Calu3 (cell line): ENCODE measurements around the gene HAUS1. TPM values are rescaled to one million over a fixed set of nuclear protein-coding genes. Genes with fewer than 3 reads are reported as not detected.

ENCODE experiments used
- BruUV-seq: library from RNA; stranded (reverse); fragments of 400-500 nt; replicated peaks from 2 replicates; lab custom pipeline; 2021; lab: Mats Ljungman, UMichigan
- CTCF ChIA-PET: fragments of 300-600 bp; sonication (Branson Sonifier 250); formaldehyde crosslinking; loops from one replicate; lab custom pipeline; 2022; ENCODE audit warnings: antibody characterized with exemption; lab: Charles Lee
- DNase-seq: peaks from one replicate; pipeline ENCODE4 v3.0.0; 2022
- H3K27ac Mint-ChIP-seq: one replicate; pipeline ENCODE4 v1.8.0; 2022; ENCODE audit warnings: mixed read lengths; ENCODE audit not compliant: unreplicated experiment
- H3K27me3 Mint-ChIP-seq: one replicate; pipeline ENCODE4 v1.8.0; 2022; ENCODE audit warnings: mixed read lengths; ENCODE audit not compliant: unreplicated experiment
- H3K36me3 Mint-ChIP-seq: one replicate; pipeline ENCODE4 v1.8.0; 2022; ENCODE audit warnings: mild to moderate bottlenecking, moderate library complexity, mixed read lengths; ENCODE audit not compliant: insufficient read depth, unreplicated experiment
- H3K4me1 Mint-ChIP-seq: one replicate; pipeline ENCODE4 v1.8.0; 2022; ENCODE audit warnings: mild to moderate bottlenecking, low read depth, mixed read lengths; ENCODE audit not compliant: unreplicated experiment
- H3K4me3 Mint-ChIP-seq: one replicate; pipeline ENCODE4 v1.8.0; 2022; ENCODE audit warnings: mild to moderate bottlenecking, low read depth, moderate library complexity, mixed read lengths; ENCODE audit not compliant: unreplicated experiment
- H3K9me3 Mint-ChIP-seq: one replicate; pipeline ENCODE4 v1.8.0; 2022; ENCODE audit warnings: low read depth, mixed read lengths; ENCODE audit not compliant: unreplicated experiment
- CTCF ChIP-seq: fragments of 200-600 bp; IDR thresholded peaks from one replicate; pipeline ENCODE4 v1.8.0; 2022; ENCODE audit warnings: antibody characterized with exemption; ENCODE audit not compliant: unreplicated experiment
- intact Hi-C: fragments of 100-400 bp; cut with micrococcal nuclease; formaldehyde crosslinking; loops from one replicate; pipeline ENCODE4 v1.10.0; 2022; ENCODE audit not compliant: unreplicated experiment
- total RNA-seq: library from RNA; stranded (reverse); gene quantifications from 2 replicates; pipeline ENCODE4 v1.2.3, GENCODE V29; 2022

HAUS1 gene
- total RNA-seq, 1 experiment from 2014 or later: 35.7 TPM

- no peak overlapping the region for H3K27ac Mint-ChIP-seq
- H3K27me3 Mint-ChIP-seq: no peaks in the 10 kb centered on the region
- H3K36me3 Mint-ChIP-seq: peaks cover 18% of the 10 kb centered on the region
- no peaks in the 10 kb centered on the region for H3K9me3 Mint-ChIP-seq
- H3K4me1 Mint-ChIP-seq: peaks cover 18% of the 10 kb centered on the region
- CTCF ChIA-PET: interaction anchor here (0.5 to 0.6 kb wide), 2 partner anchors 94 to 1937 kb away, joined by 3 to 4 read pairs; no protein-coding TSS in a partner anchor
- TF ChIP-seq CTCF: no peak
- H3K4me3 Mint-ChIP-seq: no peak overlapping the region
- BruUV-seq: no TSS peak
- DNase-seq: no peak
- intact Hi-C loops: no loop called here
Measured at GRCh38 chr18:46068763-46069162, 35.4 kb upstream of the HAUS1 start.

GRCh38 chr18:46069524-46069923 is 34.7 kb upstream of the HAUS1 start:
- CTCF ChIA-PET: interaction anchor here (0.5 to 0.6 kb wide), 2 partner anchors 94 to 1937 kb away, joined by 3 to 4 read pairs; no protein-coding TSS in a partner anchor
- H3K4me1 Mint-ChIP-seq: peaks cover 24% of the 10 kb centered on the region
- no TSS peak for BruUV-seq
- DNase-seq: no peak
- H3K9me3 Mint-ChIP-seq: no peaks in the 10 kb centered on the region
- H3K27me3 Mint-ChIP-seq: no peaks in the 10 kb centered on the region
- peaks cover 18% of the 10 kb centered on the region for H3K36me3 Mint-ChIP-seq
- no peak overlapping the region for H3K27ac Mint-ChIP-seq
- intact Hi-C loops: no loop called here
- no peak for TF ChIP-seq CTCF
- no peak overlapping the region for H3K4me3 Mint-ChIP-seq

GRCh38 chr18:46070232-46070631 is 34.0 kb upstream of the HAUS1 start:
- no peak for DNase-seq
- H3K27me3 Mint-ChIP-seq: no peaks in the 10 kb centered on the region
- intact Hi-C loops: loop anchor here (5.0 kb wide), 3 partner anchors 78 to 403 kb away; no protein-coding TSS in a partner anchor
- H3K4me3 Mint-ChIP-seq: no peak overlapping the region
- H3K9me3 Mint-ChIP-seq: no peaks in the 10 kb centered on the region
- H3K4me1 Mint-ChIP-seq: peaks cover 24% of the 10 kb centered on the region
- peaks cover 18% of the 10 kb centered on the region for H3K36me3 Mint-ChIP-seq
- TF ChIP-seq CTCF: no peak
- no TSS peak for BruUV-seq
- no peak overlapping the region for H3K27ac Mint-ChIP-seq
- CTCF ChIA-PET: no interaction called here

GRCh38 chr18:46070815-46071652 is 33.2 kb upstream of the HAUS1 start:
- no peak overlapping the region for H3K27ac Mint-ChIP-seq
- H3K9me3 Mint-ChIP-seq: no peaks in the 10 kb centered on the region
- peaks cover 26% of the 10 kb centered on the region for H3K36me3 Mint-ChIP-seq
- no TSS peak for BruUV-seq
- CTCF ChIA-PET: no interaction called here
- H3K4me3 Mint-ChIP-seq: peak overlapping the region; percentile 64
- no peak for TF ChIP-seq CTCF
- DNase-seq: no peak
- peaks cover 24% of the 10 kb centered on the region for H3K4me1 Mint-ChIP-seq
- H3K27me3 Mint-ChIP-seq: no peaks in the 10 kb centered on the region
- intact Hi-C loops: loop anchor here (5.0 kb wide), 3 partner anchors 79 to 404 kb away; no protein-coding TSS in a partner anchor
